ENCODE data around the gene TRABD2B.

Gene TRABD2B

DNA sequence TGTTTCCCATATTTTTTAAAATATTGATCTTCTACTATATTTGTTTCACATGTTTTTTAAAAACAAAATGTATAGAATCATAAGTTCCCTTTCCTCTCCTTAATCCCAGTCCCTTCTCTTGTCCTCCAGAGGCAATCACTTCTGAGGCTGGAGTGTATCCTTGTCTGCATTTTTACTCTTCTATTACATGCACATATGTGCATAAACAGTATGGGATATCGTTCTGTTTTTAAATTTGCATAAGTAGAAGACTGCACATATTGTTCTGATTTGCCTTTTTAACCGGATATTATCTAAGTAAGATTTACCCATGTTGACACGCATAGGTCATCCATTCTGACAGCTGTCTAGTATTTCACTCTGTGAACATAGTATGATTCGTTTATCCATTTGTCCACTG, 142.0 kb downstream of the TRABD2B start:
- in situ Hi-C loops (cut with MboI; ENCODE audit: low sequenced_read_pairs), result no loop called here

DNA sequence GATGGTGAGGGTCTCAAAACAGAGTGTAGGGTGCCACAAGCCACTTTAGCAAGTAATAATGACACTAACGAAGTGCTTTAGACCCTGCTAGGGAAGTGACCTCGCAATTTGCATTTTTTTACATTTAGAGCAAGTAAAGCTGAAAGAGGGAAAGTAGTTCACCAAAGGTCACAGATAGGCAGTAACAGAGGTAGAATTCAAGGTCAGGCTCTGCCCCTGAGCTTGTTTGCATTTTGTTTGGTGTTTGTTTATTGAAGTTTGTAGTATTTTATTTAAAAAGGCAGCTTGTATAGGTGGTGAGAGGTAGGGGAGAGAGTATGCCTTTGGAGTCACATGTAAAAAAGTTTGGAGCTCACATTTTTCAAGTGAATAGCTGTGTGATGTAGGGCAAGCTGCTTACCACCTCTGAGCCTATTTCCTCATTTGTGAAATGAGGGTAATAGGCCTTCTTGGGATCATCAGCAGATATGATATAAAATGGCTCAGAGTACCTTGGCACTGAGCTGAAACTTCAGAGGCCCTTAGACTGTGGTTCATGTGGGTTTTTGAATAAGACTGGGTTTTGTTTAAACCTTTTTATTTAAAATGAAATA, 142.5 kb downstream of the TRABD2B start:
- in situ Hi-C loops (cut with MboI; ENCODE audit: low sequenced_read_pairs), result no loop called here

DNA sequence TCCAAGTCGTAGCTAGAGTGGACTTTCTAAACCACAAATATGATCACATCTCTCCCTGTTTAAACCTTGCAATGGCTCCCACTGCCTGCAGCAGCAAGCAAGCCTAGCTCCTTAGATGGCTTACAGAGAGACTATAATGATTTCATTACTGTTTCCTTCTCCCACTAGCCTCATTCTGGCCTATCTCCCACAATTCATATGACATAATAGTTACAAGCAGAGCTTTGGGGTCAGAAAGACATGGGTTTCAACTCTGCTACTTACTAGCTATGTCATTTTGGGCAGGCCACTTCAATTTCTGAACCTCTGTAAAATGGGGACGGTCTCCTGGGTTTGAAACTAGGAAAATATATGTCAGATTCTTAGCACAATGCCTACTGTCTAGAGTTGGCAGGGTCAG, 143.3 kb downstream of the TRABD2B start:
- in situ Hi-C loops (cut with MboI; ENCODE audit: low sequenced_read_pairs), result no loop called here

DNA sequence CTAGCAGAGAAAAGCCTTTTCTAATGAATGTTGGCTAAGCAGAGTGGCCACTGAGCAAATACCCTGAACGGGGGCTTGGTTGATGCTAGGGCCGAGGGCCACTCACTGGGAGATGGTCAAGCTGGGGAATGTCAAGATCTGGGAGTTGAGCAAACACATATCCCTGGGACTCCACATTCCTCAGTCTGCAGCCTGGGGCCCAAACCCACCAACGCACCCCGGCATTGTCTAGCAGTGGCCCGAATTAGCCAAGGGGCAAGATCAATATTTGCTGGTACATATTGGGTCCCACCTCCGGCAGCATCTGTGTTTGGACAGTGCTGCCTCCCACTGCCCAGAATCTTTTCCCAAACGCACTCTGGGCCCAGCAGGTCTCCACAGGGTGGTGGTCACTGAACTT, 144.1 kb downstream of the TRABD2B start:
- in situ Hi-C loops (cut with MboI; ENCODE audit: low sequenced_read_pairs), result no loop called here

DNA sequence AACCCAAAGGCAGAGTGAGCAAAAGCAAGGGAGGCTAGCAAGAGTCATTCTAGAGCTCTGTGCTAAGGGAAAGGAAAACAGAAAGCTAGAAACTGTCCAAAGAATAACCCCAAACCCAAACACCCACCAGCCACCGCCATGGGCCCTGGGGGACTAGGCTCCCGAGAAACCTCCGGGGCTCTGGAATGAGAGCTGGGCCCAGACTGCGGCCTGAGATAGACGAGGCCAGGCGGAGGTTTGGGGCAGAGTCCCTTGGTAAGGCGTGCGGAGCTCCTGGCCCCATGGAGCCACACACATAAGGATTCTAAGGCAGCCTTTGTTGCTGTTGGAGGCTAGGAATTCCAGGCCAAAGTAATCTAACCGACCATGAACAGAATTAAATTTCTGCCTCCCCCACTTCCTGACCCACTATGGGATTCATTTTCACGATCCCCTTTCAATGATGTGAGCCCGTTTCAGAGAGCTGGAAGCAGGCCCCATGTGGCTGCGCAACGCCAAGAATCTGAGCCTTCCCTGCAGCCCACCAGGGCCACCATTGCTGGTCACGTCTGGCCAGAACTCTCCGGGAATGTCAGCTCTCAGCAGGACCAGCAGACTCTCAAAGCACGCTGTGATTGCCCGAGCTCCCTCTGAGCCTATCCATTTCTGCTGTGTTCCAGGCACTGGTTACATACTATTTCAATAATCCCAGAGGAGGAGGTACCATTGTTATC, 145.0 kb downstream of the TRABD2B start:
- in situ Hi-C loops (cut with MboI; ENCODE audit: low sequenced_read_pairs), result no loop called here

DNA sequence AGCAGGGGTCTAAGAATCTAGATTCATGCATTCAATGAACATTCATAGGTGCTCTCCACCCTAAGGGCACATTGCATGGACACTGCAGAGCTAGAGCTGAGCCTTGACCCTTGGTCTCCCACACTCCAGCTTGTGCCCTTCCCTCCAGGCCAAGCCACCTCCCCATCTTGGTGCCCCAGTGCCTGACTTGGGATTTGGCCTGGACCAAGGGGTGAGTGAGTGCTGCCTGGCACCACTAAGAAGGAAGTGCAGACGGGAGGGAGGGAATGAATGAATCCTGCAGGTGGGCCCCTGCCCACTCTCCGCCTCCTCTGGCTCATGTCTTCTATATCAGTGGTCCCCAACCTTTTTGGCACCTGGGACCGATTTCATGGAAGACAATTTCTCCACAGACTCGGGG, 146.7 kb downstream of the TRABD2B start:
- in situ Hi-C loops (cut with MboI; ENCODE audit: low sequenced_read_pairs), result no loop called here

DNA sequence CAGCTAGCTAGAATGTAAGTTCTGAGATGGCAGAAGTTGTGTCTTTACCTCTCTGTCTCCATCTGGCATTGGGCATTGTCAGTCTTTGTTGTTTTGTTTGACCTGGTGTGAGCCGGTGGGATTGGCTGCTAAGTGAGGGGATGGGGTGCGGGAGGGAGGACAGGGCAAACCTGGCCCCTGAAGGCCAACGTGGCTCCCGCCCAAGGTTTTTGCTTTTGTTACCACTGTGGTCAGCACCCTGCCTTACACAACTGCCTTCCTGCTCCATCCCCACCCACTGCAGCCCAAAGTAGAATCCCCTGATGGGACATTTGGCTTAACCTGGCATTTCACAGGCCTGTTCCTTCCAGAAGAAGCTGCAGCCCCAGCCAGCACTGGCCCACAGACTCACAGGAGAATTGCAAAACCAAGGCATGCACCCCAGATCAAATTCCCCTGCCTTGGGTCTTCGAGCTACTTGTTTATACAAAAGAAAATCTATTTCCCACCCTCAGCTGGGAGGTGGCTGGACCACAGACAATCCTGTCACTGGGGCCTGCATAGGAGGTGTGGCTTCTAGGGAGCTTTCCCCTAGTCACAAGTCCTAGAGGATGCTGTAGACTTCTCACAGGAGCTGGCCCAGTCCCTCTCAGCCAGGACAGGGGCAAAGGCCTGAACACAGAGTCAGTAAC, 147.5 kb downstream of the TRABD2B start:
- in situ Hi-C loops (cut with MboI; ENCODE audit: low sequenced_read_pairs), result no loop called here

DNA sequence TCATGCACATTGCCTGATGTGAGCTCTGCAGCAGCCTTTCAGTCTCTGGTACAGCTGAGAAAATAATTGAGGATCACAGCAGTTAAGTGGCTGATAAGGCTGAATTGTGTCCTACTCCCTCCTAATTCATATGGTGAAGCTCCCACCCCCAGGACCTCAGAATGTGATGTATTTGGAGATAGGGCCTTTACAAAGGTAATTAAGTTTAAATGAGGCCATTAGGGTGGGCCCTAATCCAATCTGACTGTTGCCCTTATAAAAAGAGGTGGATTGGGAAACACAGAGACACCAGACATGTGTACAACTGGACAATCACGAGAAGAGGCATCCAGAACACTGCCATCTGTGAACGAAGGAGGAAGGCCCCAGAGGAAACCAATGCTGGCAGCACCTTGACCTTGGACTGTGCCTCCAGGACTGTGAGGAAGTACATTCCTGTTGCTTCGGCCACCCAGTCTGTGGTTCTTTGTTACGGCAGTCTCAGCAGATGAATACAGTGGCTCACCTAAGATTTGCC, 148.1 kb downstream of the TRABD2B start:
- in situ Hi-C loops (cut with MboI; ENCODE audit: low sequenced_read_pairs), result no loop called here

DNA sequence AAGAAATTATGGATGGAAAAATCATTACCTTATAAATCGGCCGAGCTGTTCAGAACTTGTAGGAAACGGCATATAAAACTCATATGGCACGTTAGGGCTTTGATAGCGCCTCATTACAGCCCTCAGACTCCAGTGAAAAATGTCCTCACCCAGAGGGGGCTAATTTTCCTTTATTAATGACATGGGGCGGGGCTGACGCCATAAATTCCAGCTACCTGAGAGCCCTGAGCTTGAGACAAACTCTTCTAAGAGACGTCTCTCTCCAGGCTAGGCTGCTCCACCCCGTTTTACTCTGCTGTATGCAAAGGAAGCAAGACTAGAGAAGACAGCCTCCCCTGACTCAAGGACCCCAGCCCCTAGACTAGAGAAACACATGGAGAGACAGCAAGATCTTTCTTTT, 149.4 kb downstream of the TRABD2B start:
- in situ Hi-C loops (cut with MboI; ENCODE audit: low sequenced_read_pairs), result no loop called here

DNA sequence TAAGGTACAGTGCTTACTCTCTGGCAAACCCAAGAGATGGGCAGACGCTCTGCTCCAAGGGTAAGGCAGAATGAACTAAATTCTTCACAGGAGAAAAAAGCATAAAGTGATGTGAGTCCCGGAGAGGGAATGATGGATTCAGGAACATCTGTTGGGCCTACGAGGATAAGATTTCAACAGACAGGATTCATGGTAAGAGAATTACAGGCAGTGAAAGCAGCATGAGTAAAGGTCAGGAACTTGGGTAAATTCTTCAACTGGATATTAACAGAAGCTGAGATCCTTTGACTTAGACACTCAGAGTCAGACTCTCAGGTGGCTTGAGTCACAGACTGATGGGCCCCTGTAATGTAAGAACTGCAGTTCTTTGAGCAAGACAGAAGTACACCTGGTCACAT, 152.6 kb downstream of the TRABD2B start:
- in situ Hi-C loops (cut with MboI; ENCODE audit: low sequenced_read_pairs), result no loop called here

DNA sequence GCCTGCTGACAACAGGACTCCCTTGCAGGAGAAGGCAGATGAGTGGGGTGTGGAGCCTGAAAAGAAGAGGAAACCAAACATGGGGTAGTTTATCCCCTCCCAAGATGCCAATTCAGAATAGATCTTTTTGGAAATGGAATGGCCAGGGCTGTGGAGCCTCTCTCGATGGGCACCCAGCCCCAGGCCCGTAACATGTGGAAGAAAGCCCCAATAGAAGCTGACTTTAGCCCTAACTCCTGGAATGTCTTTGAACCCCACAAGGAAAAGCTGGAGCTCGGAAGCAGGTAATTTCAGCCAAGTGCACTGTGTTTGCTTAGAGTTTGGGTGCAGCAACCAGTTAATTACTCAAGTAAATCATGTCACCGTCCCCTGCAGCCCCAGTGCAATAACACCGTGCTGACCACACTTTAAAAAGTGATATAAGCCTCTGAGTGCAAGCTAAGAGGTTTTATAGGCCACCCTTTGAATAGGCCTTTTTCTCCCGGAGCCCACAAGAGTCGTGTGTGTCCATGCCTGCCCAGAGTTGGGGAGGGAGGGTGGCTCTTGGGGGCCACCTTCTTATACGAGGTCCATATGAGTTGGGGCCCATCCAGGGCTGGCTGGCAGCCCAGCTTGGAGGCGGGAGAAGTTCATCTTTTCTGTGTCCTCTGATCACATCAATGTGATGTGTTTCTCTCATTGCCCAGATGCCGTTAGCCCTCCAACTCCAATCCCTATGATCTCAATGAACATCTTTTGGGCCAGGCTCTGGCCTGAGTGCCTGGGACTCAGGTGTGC, 153.2 kb downstream of the TRABD2B start:
- in situ Hi-C loops (cut with MboI; ENCODE audit: low sequenced_read_pairs), result no loop called here

DNA sequence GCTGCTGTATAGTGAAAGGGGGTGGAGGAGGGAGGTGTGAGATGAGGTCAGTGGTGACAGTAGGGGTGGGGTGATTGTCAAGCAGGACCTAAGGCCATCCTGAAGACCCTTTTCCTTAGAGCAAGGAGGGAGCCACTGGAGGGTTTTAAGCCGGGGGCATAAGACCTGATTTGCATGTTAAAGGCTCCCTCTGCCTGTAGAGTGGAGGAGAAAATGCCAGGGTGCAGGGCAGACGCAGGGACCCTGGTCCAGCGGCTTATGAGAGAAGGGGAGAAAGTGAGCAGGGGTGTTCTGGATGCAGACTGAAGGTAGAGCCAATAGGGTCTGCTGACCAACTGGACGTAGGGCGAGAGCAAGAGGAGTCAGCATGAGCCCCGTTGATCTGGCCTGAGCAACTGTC, 154.1 kb downstream of the TRABD2B start:
- in situ Hi-C loops (cut with MboI; ENCODE audit: low sequenced_read_pairs), result no loop called here

DNA sequence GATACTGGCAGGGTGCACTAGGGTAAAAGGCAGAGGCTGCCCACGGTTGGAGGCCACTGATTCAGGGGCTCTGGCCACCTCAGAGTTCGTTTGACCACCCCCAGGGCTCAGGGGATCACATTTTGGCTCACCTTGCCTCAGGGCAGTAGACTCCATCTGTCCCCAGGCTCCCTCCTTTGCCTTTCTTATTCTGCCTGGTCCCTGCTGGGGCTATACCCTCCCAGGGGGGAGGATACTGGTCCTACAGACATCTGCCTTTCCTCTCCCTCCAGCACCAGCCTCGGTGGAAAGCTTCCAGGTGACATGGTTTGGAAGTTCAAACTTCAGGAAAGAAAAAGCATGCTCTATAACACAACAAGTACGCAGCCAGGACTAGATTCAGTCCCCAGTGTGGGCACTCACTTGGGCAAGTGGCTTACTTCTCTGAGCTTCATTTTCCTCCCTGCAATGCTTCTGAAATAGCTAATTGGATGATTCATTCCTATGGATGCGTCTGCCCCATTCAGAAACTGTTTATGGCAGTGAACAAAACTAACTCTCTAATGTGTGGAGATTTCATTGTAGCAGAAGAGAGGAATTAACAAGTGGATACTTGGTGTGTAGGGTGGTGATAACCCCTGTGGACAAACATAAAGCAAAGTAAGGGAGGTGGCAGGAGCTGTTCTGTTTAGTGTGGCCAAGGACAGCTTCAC, 154.8 kb downstream of the TRABD2B start:
- in situ Hi-C loops (cut with MboI; ENCODE audit: low sequenced_read_pairs), result no loop called here

DNA sequence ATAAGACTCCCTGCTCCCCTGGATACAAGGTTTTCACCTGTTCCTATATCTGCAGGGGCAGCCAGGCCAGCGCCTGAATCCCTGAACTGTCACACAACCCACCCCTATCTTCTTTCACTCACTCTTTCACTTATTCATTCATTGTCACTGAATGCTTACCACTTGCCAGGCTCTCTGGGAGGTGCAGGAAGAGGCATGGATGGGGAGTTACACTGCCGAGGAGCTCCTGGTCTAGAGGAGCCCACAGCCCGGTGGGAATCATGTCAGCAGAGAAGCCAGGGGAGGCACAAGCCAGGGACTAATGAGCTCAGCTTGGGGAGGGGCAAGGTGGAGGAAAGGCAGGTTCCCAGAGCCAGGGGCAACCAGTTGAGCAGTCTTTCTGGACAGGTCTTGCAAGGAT, 155.8 kb downstream of the TRABD2B start:
- in situ Hi-C loops (cut with MboI; ENCODE audit: low sequenced_read_pairs), result no loop called here

DNA sequence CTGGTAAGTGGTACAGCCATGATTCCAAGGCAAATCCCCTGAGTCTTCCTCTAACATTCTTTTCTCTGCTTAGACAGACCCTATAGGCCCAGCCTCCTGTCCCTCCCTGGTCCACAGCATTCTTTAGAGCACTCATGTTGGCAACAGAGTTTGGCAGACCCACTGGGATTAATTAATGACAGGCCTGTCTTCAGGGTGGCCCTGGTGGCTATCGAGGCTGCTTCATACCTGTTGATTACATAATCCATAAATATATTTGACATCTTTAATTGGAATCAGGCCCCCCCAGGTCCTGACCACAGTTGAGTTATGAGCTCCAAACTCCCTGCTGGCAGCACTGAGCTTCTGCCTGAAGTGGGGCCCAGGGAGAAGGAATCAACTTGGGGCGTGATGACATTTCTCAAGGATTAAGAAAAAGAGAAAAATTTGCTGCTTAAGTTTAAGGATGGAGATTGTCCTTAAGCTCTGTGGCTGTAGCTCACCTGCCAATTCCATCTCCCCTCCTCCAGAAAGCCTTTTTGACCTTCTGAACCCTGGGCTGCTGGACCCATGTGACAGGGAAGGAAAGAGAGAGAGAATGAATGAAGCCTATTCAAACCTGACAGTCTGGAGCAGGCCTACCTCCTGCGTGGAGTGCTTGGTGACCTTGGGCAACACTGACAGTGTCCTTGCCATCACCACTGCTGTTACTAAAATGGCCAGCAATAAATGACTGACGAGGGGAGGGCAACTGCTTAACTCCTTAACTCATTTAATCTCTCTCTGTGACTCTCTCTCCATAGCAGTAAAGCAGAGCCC, 156.6 kb downstream of the TRABD2B start:
- in situ Hi-C loops (cut with MboI; ENCODE audit: low sequenced_read_pairs), result no loop called here

DNA sequence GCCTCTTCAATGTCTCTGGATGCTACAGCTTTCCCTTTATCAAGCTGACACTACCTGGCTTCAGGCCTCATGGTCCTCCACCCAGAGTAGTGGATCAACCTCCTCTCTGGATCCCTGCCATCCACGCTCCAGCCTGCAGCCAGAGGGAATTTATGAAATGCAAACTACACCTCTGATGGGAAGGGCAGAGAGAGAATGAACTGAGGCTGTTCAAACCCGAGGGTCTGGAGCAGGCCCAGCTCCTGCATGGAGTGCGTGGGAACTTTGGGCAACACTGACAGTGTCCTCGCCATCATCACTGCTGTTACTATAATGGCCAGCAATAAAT, 157.8 kb downstream of the TRABD2B start:
- in situ Hi-C loops (cut with MboI; ENCODE audit: low sequenced_read_pairs), result no loop called here

DNA sequence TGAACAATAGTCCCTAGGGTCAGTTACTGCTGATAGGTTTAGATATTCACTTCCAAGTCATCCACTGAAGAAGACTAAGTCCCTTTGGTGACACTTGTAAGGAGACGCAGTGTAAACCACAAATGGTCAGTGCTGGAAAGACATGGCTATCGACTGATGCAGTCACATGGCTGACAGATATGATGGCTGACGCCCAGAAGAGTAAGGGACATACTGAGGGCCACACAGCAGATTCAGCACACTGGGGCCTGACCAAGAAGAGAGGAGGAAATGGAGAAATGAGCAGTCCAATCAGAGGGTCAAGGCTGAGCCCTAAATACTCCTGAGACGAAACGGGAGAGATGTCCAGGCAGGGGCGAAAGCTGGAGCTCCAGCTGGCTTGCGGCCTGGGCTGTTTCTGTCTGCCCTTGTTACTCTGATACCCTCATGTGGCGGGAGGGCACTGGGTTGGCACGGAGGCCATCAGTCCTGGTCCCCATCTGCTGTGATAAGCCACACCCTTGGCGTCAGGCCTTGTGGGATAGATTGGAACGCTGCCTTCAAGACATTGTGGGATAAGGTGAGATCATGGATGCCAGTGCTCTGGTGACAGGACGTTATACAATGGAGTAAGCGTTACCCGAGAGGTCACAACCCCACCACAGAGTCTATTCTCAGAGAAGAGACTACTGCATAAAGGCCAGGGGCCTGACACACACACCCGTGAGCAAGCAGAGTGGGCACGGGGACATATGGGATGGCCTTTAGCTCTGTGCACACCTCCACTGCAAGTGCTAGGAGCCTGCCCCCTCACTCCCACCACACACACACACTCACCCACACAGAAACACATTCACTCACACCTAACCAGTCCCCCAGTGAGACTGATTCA, 158.4 kb downstream of the TRABD2B start:
- in situ Hi-C loops (cut with MboI; ENCODE audit: low sequenced_read_pairs), result no loop called here

DNA sequence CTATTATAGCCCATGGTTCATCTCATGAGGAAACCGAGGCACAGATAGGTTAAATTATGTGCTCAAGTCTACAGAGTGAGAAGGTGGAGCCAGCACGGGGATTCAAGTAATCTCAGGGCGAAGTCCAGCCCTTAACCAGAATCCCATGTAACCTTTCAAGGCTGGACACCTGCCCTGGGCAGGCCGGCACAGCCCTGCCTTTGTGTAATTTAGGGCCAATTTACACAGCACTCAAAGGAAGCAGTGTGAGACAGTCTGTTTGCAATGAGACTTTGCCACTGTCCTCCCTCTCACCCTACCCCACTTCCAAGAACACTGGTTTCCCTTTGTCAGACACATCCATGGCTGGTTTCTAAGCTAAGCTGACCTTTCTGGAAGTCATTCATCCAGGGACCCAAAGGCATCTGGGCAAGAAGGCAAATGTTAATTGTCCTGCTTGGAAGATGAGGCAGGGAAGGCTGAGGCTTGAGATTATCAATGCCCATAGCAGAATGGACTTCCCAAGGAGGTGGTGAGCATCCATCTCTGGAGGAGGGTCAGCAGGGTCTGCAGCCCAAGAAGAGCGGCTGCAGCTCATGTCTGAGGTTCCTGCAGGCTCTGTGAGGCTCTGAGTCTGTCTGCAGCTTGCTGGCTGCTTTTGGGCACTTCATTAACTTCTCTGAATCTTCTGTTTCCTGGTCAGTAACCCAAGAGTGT, 159.2 kb downstream of the TRABD2B start:
- in situ Hi-C loops (cut with MboI; ENCODE audit: low sequenced_read_pairs), result no loop called here
